OCI-LY7 (cell line): ENCODE data around the gene PDE6H.

Experiments
- CTCF ChIP-seq: fragments of 200-600 bp; sonication (generic); conservative IDR thresholded peaks from 2 replicates; pipeline ENCODE4 v1.5.1; 2014; ENCODE audit warnings: mild to moderate bottlenecking, antibody characterized with exemption, low read length, moderate library complexity, mixed read lengths
- EZH2phosphoT487 ChIP-seq: fragments of 200-600 bp; sonication (generic); IDR thresholded peaks from 2 replicates; pipeline ENCODE4 v1.6.1; 2018; ENCODE audit warnings: low read depth, borderline replicate concordance, mild to moderate bottlenecking, mixed run types, antibody characterized with exemption, low read length, moderate library complexity, mixed read lengths

DNA sequence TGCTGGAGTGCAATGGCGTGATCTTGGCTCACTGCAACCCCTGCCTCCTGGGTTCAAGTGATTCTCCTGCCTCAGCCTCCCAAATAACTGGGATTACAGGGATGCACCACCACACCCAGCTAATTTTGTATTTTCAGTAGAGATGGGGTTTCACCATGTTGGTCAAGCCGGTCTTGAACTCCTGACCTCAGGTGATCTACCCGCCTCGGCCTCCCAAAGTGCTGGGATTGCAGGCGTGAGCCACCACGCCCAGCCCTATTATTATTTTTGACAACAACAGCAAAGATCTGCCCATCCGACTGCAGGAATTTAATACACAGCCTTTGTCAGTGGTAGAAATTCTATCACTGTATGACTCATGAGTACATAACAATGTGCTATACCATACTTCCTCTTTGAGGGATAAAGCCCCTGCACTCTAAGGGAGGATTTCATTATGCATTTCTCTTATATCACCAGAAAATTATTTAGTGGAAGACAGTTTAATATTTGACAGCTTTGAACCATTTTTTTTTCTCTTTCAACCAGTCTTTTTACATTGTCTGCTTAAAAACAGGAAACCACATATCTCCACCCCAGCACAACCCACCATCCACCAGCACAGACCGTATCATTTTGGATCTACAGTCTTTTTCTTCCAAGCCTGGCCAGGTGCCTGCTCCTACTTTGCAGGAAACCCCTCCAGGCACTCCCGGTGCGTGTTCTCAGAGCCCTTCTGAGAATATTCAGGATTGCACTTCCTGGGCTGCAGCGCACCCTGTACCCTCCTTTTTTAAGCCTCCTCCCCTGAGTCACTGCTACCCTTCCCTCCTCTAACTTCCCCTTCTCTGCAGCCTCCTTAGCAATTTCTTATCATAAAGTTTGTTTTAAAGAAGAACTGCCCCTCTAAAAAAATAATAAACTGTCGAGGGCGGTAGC is 12.0 kb upstream of the PDE6H start:
- no peak for TF ChIP-seq CTCF
- TF ChIP-seq EZH2phosphoT487, result no peak
